ENCODE data around the gene HADHA. TPM values are rescaled to one million over a fixed set of nuclear protein-coding genes. Genes with fewer than 3 reads are reported as not detected.
A peak's percentile ranks its signal among the peaks of the same experiment; 100 is the strongest.

The HADHA gene
- total RNA-seq: 100 to 1,000 TPM; 115 to 246 (median 160) TPM
- long read RNA-seq, transcript HADHA-201 (20 exons, 3,037 nt): major isoform, 27 of 55 reads
- long read RNA-seq, partial matches to known transcripts: 26 of 55 reads
- long read RNA-seq, other reads (novel, unspliced or antisense): 2 of 55 reads

DNA sequence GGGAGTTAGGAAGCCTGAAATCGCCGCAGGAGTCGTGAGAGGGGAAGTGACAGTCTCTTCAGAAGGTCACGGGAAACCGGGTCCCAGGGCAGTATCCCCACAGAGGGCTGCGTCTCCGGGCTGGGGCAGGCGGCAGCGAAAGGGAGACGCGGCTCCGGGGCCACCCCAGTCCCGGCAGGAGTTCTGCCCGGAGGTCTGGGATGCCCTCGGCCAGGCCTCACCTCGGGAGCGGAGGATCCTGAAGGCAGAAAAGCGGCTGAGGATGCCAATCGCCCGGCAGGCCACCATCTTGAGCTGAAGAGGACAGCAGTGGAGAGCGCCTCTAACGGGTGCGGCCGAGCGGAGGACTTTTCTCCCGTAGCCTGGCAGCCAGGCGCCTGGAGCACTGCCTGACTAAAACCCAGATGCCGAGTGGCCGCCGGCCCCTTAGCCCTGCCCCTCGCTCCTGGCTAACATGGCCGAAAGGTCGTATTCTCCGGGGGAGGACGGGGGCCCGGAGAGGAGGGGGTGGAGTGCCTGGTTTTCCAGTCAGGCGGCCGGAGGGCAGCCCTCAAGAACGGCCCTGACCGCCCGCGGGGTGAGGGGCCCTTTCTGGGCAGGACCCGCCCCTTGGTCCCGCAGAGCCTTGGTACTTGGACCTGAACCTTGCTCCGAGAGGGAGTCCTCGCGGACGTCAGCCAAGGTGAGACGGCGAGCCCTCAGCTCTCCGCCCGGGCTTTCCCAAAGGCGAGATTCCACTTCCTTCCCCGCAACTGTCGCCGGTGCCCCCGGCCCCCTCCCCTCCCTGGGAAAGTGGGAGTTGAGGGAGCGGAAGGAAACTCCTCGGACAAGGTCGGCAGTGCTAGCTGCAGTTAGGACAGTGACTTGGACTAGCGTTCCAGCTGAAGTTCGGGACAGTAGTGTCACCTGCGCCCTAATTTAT is at the start of gene HADHA, which contains the start of gene HADHB:
TSS of gene HADHA (minus strand) at position 324 of the 922 bp plus-strand sequence. CDS start at position 288, 36 bp downstream.
TSS of gene HADHB (plus strand) at position 631 of the 922 bp plus-strand sequence. CDS start 9,316 bp downstream, outside the sequence.
- peak; percentile 90 to 95 (median 94) for DNase-seq
- peak within 1 kb of the TSS; percentile 63 to 92 (median 83) for H3K4me3 ChIP-seq
- peak; percentile 88 to 93 (median 92) for ATAC-seq
- intact Hi-C loops (cut with DNase I): no loop called here
- peak within 1 kb of the TSS; percentile 96 to 98 (median 96) for H3K27ac ChIP-seq
- no peaks in the 10 kb centered on the region for H3K9me3 ChIP-seq
- H3K27me3 ChIP-seq: no peaks in the 10 kb centered on the region
- peak; percentile 95 for TF ChIP-seq POLR2A (IDR thresholded peaks at IDR 0.05)
- TF ChIP-seq, protein P1, sequence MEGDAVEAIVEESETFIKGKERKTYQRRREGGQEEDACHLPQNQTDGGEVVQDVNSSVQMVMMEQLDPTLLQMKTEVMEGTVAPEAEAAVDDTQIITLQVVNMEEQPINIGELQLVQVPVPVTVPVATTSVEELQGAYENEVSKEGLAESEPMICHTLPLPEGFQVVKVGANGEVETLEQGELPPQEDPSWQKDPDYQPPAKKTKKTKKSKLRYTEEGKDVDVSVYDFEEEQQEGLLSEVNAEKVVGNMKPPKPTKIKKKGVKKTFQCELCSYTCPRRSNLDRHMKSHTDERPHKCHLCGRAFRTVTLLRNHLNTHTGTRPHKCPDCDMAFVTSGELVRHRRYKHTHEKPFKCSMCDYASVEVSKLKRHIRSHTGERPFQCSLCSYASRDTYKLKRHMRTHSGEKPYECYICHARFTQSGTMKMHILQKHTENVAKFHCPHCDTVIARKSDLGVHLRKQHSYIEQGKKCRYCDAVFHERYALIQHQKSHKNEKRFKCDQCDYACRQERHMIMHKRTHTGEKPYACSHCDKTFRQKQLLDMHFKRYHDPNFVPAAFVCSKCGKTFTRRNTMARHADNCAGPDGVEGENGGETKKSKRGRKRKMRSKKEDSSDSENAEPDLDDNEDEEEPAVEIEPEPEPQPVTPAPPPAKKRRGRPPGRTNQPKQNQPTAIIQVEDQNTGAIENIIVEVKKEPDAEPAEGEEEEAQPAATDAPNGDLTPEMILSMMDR (IDR thresholded peaks at IDR 0.05): peak; percentile 11 to 27 (median 16)
- WGBS (ENCODE audit: insufficient coverage, low coverage, low lambda C conversion rate, missing lambda C conversion rate): 0% methylated on average over 20 of the region's 63 CpGs
- no peaks in the 10 kb centered on the region for H3K36me3 ChIP-seq
- H3K4me1 ChIP-seq: peaks cover 0 to 64% (median 27%) of the 10 kb centered on the region in 4 donors

DNA sequence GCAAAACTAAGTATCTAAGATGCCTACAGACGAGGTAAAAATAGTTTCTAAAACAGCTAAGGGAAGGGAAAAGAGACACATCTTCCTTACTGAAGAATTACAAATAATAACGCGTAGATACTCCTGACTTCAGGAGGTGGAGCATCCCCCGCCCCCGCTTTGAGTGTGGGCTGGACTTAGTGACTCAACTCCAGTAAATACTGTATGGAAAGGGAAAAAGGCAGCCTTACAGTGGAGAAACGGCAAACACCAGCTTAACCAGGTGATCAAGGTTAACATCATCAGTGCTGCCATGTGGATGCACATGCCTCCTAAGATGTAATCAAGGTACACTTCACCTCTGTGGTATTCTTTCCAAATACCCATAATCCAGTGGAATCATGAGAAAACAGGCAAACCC is 48.2 kb upstream of the HADHA start:
- Histone ChIP-seq H3K4me1 (peaks cover 0 to 6% (median 0%) of the 10 kb centered on the region in 4 donors), H3K27ac (no peak overlapping the region), H3K9me3 (no peaks in the 10 kb centered on the region), H3K36me3 (peaks cover 0 to 5% (median 4%) of the 10 kb centered on the region in 4 donors), H3K27me3 (no peaks in the 10 kb centered on the region), H3K4me3 (no peak overlapping the region)
- DNase-seq (no peak), ATAC-seq (peak in 1 of 4 donors; percentile 35)
- 76% methylated on average over 5 of the region's 6 CpGs for WGBS (ENCODE audit: insufficient coverage, low coverage, low lambda C conversion rate, missing lambda C conversion rate)
- TF ChIP-seq, protein P1 (IDR thresholded peaks at IDR 0.05): no peak
- TF ChIP-seq POLR2A (IDR thresholded peaks at IDR 0.05): no peak
- intact Hi-C loops (cut with DNase I): no loop called here

DNA sequence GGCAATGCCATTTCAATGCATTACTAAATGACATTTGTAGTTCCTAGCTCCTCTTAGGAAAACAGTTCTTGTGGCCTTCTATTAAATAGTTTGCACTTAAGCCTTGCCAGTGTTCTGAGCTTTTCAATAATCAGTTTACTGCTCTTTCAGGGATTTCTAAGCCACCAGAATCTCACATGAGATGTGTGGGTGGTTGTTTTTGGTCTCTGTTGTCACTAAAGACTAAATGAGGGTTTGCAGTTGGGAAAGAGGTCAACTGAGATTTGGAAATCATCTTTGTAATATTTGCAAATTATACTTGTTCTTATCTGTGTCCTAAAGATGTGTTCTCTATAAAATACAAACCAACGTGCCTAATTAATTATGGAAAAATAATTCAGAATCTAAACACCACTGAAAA is 45.6 kb upstream of the HADHA start:
- DNase-seq (no peak), ATAC-seq (no peak)
- Histone ChIP-seq H3K36me3 (peaks cover 0 to 24% (median 17%) of the 10 kb centered on the region in 4 donors), H3K4me3 (no peak overlapping the region), H3K9me3 (no peaks in the 10 kb centered on the region), H3K4me1 (peaks cover 0 to 6% (median 2%) of the 10 kb centered on the region in 4 donors), H3K27ac (no peak overlapping the region), H3K27me3 (no peaks in the 10 kb centered on the region)
- intact Hi-C loops (cut with DNase I): no loop called here
- TF ChIP-seq, protein P1 (IDR thresholded peaks at IDR 0.05): no peak
- 30% methylated on average over 1 of the region's 1 CpG for WGBS (ENCODE audit: insufficient coverage, low coverage, low lambda C conversion rate, missing lambda C conversion rate)

DNA sequence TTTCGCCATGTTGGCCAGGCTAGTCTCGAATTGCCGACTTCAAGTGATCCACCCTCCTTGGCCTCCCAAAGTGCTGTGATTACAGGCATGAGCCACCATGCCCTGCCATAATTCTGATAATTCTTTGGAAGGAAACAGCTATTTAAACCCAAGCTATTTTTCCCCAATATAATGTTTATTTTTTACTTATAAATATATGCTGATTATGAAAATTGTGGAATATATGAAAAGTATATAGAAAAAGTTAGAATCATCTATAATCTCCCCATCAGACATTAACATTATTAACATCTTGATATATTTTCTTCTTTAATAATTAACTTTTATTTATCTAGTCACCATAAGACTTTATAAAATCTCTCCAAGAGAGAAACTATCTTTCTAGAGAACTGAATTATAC is 41.5 kb upstream of the HADHA start:
- WGBS (ENCODE audit: insufficient coverage, low coverage, low lambda C conversion rate, missing lambda C conversion rate): 92% methylated on average over 2 of the region's 3 CpGs
- Histone ChIP-seq H3K4me3 (no peak overlapping the region), H3K27me3 (no peaks in the 10 kb centered on the region), H3K4me1 (peaks cover 0 to 6% (median 2%) of the 10 kb centered on the region in 4 donors), H3K27ac (no peak overlapping the region), H3K36me3 (peaks cover 0 to 55% (median 38%) of the 10 kb centered on the region in 4 donors), H3K9me3 (no peaks in the 10 kb centered on the region)
- intact Hi-C loops (cut with DNase I): no loop called here
- ATAC-seq (no peak), DNase-seq (no peak)
- TF ChIP-seq, protein P1 (IDR thresholded peaks at IDR 0.05): no peak
- no peak for TF ChIP-seq POLR2A (IDR thresholded peaks at IDR 0.05)
